Measurements from ENCODE around the gene RPL39L.
"Not testable (repeated sequence)": the region's sequence is repeated elsewhere in the genome, so short reads cannot be mapped to it uniquely, and the experiment has no call there.

The RPL39L gene

GRCh38 chr3:187139895-187140253 lies 578 bp upstream of the RPL39L start:
- DNase-seq (ENCODE audit: low read depth in 2 of 2): no peak

GRCh38 chr3:187136936-187137335 lies 2.4 kb downstream of the RPL39L start:
- no peak for DNase-seq (ENCODE audit: low read depth in 2 of 2)

GRCh38 chr3:187136337-187136736 lies 3.0 kb downstream of the RPL39L start:
- DNase-seq (ENCODE audit: low read depth in 2 of 2): no peak

GRCh38 chr3:187135172-187135690 lies 4.1 kb downstream of the RPL39L start:
- not testable (repeated sequence) for DNase-seq (ENCODE audit: low read depth in 2 of 2)

- DNase-seq (ENCODE audit: low read depth in 2 of 2): not testable (repeated sequence)
Measured at GRCh38 chr3:187133181-187133580, 6.1 kb downstream of the RPL39L start.

- no peak for DNase-seq (ENCODE audit: low read depth in 2 of 2)
Measured at GRCh38 chr3:187132666-187133065, 6.6 kb downstream of the RPL39L start.

GRCh38 chr3:187131981-187132380 lies 7.3 kb downstream of the RPL39L start:
- DNase-seq (ENCODE audit: low read depth in 2 of 2): no peak

- peak in 1 of 2 donors; percentile 30 for DNase-seq (ENCODE audit: low read depth in 2 of 2)
Measured at GRCh38 chr3:187130346-187131066, 8.8 kb downstream of the RPL39L start.

- no peak for DNase-seq (ENCODE audit: low read depth in 2 of 2)
Measured at GRCh38 chr3:187125319-187126031, 13.8 kb downstream of the RPL39L start.

GRCh38 chr3:187122261-187122660 lies 17.0 kb downstream of the RPL39L start:
- DNase-seq (ENCODE audit: low read depth in 2 of 2): no peak

GRCh38 chr3:187120326-187120725 lies 19.0 kb downstream of the RPL39L start:
- DNase-seq (ENCODE audit: low read depth in 2 of 2): no peak

- DNase-seq (ENCODE audit: low read depth in 2 of 2): no peak
Measured at GRCh38 chr3:187114511-187114910, 24.8 kb downstream of the RPL39L start.

GRCh38 chr3:187112934-187113793 lies 26.1 kb downstream of the RPL39L start:
- DNase-seq (ENCODE audit: low read depth in 2 of 2): no peak

- DNase-seq (ENCODE audit: low read depth in 2 of 2): no peak
Measured at GRCh38 chr3:187110156-187110555, 29.1 kb downstream of the RPL39L start.

GRCh38 chr3:187107989-187108388 lies 31.3 kb downstream of the RPL39L start:
- no peak for DNase-seq (ENCODE audit: low read depth in 2 of 2)

- no peak for DNase-seq (ENCODE audit: low read depth in 2 of 2)
Measured at GRCh38 chr3:187105700-187106099, 33.6 kb downstream of the RPL39L start.

- no peak for DNase-seq (ENCODE audit: low read depth in 2 of 2)
Measured at GRCh38 chr3:187104933-187105332, 34.4 kb downstream of the RPL39L start.

GRCh38 chr3:187104342-187104741 lies 35.0 kb downstream of the RPL39L start:
- DNase-seq (ENCODE audit: low read depth in 2 of 2): no peak

GRCh38 chr3:187103251-187103650 lies 36.0 kb downstream of the RPL39L start:
- no peak for DNase-seq (ENCODE audit: low read depth in 2 of 2)

- no peak for DNase-seq (ENCODE audit: low read depth in 2 of 2)
Measured at GRCh38 chr3:187102073-187102634, 37.1 kb downstream of the RPL39L start.

- DNase-seq (ENCODE audit: low read depth in 2 of 2): peak; percentile 34 to 35
Measured at GRCh38 chr3:187101184-187102072, 37.9 kb downstream of the RPL39L start.
